Panc1 (cell line): ENCODE results near the gene RHOH.

Experiments used
- POLR2AphosphoS5 ChIP-seq: IDR thresholded peaks from 2 replicates; pipeline ENCODE4 v1.6.1; 2012; ENCODE audit warnings: mild to moderate bottlenecking, low read depth, low read length, moderate library complexity
- TCF7L2 ChIP-seq: IDR thresholded peaks from 2 replicates; pipeline ENCODE4 v1.6.1; 2011; ENCODE audit warnings: mild to moderate bottlenecking, low read depth, low read length, inconsistent platforms
- TF ChIP-seq, protein P1 (sequence below): fragments of 450-650 bp; IDR thresholded peaks from 2 replicates; pipeline ENCODE4 v1.5.1; 2017; ENCODE audit warnings: mild to moderate bottlenecking

DNA sequence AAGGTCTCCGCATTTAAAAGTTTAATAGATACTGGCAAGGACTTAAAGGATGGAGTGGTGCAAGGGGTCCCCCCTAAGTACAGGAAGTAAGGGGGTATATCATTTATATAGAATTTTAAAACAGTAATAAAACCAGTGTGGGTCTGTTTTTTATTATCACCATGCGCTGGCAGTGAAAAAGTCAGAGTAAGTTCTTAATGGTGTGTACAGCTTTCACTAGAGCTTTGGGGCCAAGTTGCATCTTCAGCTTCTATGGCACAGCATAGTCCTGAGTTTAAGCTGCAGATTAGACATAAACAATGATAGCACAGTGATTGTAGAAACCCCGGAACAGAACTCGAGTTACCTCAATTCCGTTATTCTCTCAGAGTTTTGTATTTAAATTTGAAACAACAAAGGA, 27.6 kb downstream of the RHOH start:
- TF ChIP-seq, protein P1, sequence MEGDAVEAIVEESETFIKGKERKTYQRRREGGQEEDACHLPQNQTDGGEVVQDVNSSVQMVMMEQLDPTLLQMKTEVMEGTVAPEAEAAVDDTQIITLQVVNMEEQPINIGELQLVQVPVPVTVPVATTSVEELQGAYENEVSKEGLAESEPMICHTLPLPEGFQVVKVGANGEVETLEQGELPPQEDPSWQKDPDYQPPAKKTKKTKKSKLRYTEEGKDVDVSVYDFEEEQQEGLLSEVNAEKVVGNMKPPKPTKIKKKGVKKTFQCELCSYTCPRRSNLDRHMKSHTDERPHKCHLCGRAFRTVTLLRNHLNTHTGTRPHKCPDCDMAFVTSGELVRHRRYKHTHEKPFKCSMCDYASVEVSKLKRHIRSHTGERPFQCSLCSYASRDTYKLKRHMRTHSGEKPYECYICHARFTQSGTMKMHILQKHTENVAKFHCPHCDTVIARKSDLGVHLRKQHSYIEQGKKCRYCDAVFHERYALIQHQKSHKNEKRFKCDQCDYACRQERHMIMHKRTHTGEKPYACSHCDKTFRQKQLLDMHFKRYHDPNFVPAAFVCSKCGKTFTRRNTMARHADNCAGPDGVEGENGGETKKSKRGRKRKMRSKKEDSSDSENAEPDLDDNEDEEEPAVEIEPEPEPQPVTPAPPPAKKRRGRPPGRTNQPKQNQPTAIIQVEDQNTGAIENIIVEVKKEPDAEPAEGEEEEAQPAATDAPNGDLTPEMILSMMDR, result no peak
- no peak for TF ChIP-seq POLR2AphosphoS5
- no peak for TF ChIP-seq TCF7L2
